GM20000 (cell line): Measurements from ENCODE around the gene ARMH1.
"Not testable (repeated sequence)": the region's sequence is repeated elsewhere in the genome, so short reads cannot be mapped to it uniquely, and the experiment has no call there.

ENCODE experiments used
- DNase-seq: peaks from one replicate; pipeline ENCODE4 v3.0.0; 2012; ENCODE audit warnings: low spot score
- CTCF ChIP-seq: IDR thresholded peaks from 2 replicates; pipeline ENCODE4 v1.5.1; 2012; ENCODE audit warnings: mild to moderate bottlenecking, control low read depth; ENCODE audit errors: extremely low read depth, missing control alignments

The ARMH1 gene

GRCh38 chr1:44698138-44698537, 23.6 kb downstream of the ARMH1 start:
- no peak for DNase-seq
- TF ChIP-seq CTCF, result no peak

GRCh38 chr1:44699375-44699774, 24.9 kb downstream of the ARMH1 start:
- not testable (repeated sequence) for DNase-seq

GRCh38 chr1:44700573-44700972, 26.1 kb downstream of the ARMH1 start:
- no peak for DNase-seq
- TF ChIP-seq CTCF, result no peak

- DNase-seq, result no peak
- no peak for TF ChIP-seq CTCF
These were observed 26.6 kb downstream of the ARMH1 start for GRCh38 chr1:44701141-44701573.

GRCh38 chr1:44705470-44705869, 31.0 kb downstream of the ARMH1 start:
- no peak for TF ChIP-seq CTCF
- DNase-seq, result no peak

- no peak for DNase-seq
- TF ChIP-seq CTCF, result no peak
These were observed 31.4 kb downstream of the ARMH1 start for GRCh38 chr1:44705938-44706337.

GRCh38 chr1:44707112-44707881, 32.8 kb downstream of the ARMH1 start:
- no peak for DNase-seq
- TF ChIP-seq CTCF, result no peak
